ENCODE data around the gene AGTPBP1. TPM values are rescaled to one million over a fixed set of nuclear protein-coding genes. Genes with fewer than 3 reads are reported as not detected.
"Not testable (repeated sequence)": the region's sequence is repeated elsewhere in the genome, so short reads cannot be mapped to it uniquely, and the experiment has no call there.

AGTPBP1 gene, protein sequence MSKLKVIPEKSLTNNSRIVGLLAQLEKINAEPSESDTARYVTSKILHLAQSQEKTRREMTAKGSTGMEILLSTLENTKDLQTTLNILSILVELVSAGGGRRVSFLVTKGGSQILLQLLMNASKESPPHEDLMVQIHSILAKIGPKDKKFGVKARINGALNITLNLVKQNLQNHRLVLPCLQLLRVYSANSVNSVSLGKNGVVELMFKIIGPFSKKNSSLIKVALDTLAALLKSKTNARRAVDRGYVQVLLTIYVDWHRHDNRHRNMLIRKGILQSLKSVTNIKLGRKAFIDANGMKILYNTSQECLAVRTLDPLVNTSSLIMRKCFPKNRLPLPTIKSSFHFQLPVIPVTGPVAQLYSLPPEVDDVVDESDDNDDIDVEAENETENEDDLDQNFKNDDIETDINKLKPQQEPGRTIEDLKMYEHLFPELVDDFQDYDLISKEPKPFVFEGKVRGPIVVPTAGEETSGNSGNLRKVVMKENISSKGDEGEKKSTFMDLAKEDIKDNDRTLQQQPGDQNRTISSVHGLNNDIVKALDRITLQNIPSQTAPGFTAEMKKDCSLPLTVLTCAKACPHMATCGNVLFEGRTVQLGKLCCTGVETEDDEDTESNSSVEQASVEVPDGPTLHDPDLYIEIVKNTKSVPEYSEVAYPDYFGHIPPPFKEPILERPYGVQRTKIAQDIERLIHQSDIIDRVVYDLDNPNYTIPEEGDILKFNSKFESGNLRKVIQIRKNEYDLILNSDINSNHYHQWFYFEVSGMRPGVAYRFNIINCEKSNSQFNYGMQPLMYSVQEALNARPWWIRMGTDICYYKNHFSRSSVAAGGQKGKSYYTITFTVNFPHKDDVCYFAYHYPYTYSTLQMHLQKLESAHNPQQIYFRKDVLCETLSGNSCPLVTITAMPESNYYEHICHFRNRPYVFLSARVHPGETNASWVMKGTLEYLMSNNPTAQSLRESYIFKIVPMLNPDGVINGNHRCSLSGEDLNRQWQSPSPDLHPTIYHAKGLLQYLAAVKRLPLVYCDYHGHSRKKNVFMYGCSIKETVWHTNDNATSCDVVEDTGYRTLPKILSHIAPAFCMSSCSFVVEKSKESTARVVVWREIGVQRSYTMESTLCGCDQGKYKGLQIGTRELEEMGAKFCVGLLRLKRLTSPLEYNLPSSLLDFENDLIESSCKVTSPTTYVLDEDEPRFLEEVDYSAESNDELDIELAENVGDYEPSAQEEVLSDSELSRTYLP
- 10 to 100 TPM; 24.0 to 29.9 (median 25.8) TPM for polyA plus RNA-seq (ENCODE audit: insufficient read length in 3 of 3)
- long read RNA-seq, donor 1, full-length matches to known transcripts: 1 of 1 reads
- long read RNA-seq, donor 1, partial matches to known transcripts: 0 of 1 reads
- long read RNA-seq, donor 1, other reads (novel, unspliced or antisense): 0 of 1 reads
- long read RNA-seq, donor 2, full-length matches to known transcripts: 1 of 1 reads
- long read RNA-seq, donor 2, partial matches to known transcripts: 0 of 1 reads
- long read RNA-seq, donor 2, other reads (novel, unspliced or antisense): 0 of 1 reads
- long read RNA-seq, donor 3, full-length matches to known transcripts: 1 of 6 reads
- long read RNA-seq, donor 3, partial matches to known transcripts: 5 of 6 reads
- long read RNA-seq, donor 3, other reads (novel, unspliced or antisense): 0 of 6 reads
- long read RNA-seq, donor 4: 0 reads
- long read RNA-seq, donor 5: 0 reads
- long read RNA-seq, donor 6: 0 reads
- long read RNA-seq, donor 7: 0 reads
- long read RNA-seq, donor 8, partial matches to known transcripts: 15 of 15 reads
- long read RNA-seq, donor 8, other reads (novel, unspliced or antisense): 0 of 15 reads
- long read RNA-seq, donor 9: 0 reads
- long read RNA-seq, donor 10: 0 reads
- long read RNA-seq, donor 11: 0 reads
- long read RNA-seq, donor 12: 0 reads
- long read RNA-seq, donor 13: 0 reads
- long read RNA-seq, donor 14, full-length matches to known transcripts: 2 of 2 reads
- long read RNA-seq, donor 14, partial matches to known transcripts: 0 of 2 reads
- long read RNA-seq, donor 14, other reads (novel, unspliced or antisense): 0 of 2 reads
- long read RNA-seq, donor 15: 0 reads
- long read RNA-seq, donor 16, full-length matches to known transcripts: 2 of 15 reads
- long read RNA-seq, donor 16, partial matches to known transcripts: 13 of 15 reads
- long read RNA-seq, donor 16, other reads (novel, unspliced or antisense): 0 of 15 reads

DNA sequence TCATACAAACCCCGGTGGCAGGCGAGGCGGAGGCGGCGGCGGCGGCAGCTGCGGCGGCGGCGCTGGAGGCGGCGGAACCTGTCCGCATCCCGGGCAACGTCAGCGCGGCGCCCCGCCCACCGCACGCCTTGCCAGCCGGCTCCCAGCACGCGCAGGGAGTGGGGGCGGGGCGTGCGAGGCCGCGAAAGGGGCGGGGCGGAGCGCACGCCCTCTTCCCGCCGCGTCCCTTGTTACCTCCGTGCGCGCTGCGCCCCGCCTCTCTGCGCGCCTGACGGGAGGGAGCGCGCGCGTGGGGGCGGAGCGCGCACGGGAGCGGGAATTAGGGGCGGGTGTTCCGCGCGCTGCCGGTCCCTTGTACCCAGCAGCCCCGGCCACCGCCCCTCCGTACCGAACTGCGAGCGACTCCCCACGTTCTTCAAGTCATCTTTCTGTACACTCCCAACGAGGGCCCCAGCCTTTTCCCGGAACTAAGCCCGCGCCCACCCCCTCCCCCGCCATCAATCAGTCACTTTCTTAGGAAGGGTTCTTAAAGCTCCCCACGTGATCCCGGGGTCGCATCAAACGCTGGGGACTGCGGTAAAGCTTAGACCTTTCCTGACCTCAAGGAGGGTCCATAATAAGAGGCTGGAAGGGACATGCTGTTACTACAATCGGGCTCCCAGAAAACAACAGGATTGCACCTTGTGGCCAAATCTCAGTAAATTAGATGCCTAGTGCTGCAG is at the start of gene AGTPBP1:
Gene AGTPBP1 (minus strand): TSS at position 80 of the 722 bp plus-strand sequence. CDS start 29,421 bp downstream, outside the sequence.
- peak; percentile 75 to 96 (median 93) for DNase-seq (ENCODE audit: extremely low read depth in 1 of 11, low read depth in 9 of 11, low spot score in 4 of 11)

GRCh38 chr9:85786116-85786515 is 44.4 kb upstream of the AGTPBP1 start:
- DNase-seq (ENCODE audit: extremely low read depth in 1 of 11, low read depth in 9 of 11, low spot score in 4 of 11): not testable (repeated sequence)

- not testable (repeated sequence) for DNase-seq (ENCODE audit: extremely low read depth in 1 of 11, low read depth in 9 of 11, low spot score in 4 of 11)
Measured at GRCh38 chr9:85773844-85774243, 32.1 kb upstream of the AGTPBP1 start.

DNA sequence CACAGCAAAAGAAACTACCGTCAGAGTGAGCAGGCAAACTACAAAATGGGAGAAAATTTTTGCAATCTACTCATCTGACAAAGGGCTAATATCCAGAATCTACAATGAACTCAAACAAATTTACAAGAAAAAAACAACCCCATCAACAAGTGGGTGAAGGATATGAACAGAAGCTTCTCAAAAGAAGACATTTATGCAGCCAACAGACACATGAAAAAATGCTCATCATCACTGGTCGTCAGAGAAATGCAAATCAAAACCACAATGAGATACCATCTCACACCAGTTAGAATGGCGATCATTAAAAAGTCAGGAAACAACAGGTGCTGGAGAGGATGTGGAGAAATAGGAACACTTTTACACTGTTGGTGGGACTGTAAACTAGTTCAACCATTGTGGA is 20.0 kb upstream of the AGTPBP1 start:
- DNase-seq (ENCODE audit: extremely low read depth in 1 of 11, low read depth in 9 of 11, low spot score in 4 of 11): not testable (repeated sequence)

DNA sequence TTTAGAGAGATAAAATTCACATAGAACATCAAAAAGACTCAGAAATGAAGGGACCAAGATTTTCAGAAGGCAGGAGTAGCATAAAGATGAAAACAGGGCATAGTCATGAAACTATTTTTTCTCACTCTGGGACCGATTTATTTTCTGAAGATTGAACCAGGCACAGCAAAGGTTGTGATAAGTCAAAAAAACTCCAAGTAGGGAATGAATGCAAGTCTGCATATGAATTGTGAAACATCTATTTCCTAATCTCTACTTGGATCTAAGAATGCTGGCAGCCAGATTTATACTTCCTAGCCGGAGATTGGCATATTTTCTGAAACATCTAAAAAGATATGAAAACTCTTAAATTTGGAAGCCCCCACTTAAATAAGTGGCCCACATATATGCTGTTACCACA is 16.0 kb upstream of the AGTPBP1 start:
- DNase-seq (ENCODE audit: extremely low read depth in 1 of 11, low read depth in 9 of 11, low spot score in 4 of 11): not testable (repeated sequence)

GRCh38 chr9:85756216-85756615 is 14.5 kb upstream of the AGTPBP1 start:
- DNase-seq (ENCODE audit: extremely low read depth in 1 of 11, low read depth in 9 of 11, low spot score in 4 of 11): not testable (repeated sequence)

GRCh38 chr9:85746309-85746708 is 4.6 kb upstream of the AGTPBP1 start:
- DNase-seq (ENCODE audit: extremely low read depth in 1 of 11, low read depth in 9 of 11, low spot score in 4 of 11): no peak

DNA sequence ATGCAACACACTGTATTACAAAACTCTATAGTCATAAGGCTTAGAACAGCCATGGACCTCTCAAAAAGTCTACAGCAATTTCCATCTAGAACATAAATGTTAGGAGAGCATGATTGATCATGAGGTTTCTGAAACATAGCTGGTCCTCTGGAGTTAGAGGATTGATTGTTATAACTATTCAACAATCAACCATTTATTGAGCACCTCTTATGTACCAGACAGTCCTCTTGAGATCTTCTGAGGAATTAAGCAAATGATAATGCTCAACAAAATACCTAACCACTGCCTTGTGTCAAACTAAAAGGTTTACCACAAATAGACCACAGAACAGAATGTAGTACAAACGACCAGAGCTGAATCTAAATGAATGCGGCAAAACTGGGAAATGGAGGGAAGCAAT is 3.4 kb upstream of the AGTPBP1 start:
- DNase-seq (ENCODE audit: extremely low read depth in 1 of 11, low read depth in 9 of 11, low spot score in 4 of 11): no peak

- no peak for DNase-seq (ENCODE audit: extremely low read depth in 1 of 11, low read depth in 9 of 11, low spot score in 4 of 11)
Measured at GRCh38 chr9:85744480-85744879, 2.7 kb upstream of the AGTPBP1 start.

DNA sequence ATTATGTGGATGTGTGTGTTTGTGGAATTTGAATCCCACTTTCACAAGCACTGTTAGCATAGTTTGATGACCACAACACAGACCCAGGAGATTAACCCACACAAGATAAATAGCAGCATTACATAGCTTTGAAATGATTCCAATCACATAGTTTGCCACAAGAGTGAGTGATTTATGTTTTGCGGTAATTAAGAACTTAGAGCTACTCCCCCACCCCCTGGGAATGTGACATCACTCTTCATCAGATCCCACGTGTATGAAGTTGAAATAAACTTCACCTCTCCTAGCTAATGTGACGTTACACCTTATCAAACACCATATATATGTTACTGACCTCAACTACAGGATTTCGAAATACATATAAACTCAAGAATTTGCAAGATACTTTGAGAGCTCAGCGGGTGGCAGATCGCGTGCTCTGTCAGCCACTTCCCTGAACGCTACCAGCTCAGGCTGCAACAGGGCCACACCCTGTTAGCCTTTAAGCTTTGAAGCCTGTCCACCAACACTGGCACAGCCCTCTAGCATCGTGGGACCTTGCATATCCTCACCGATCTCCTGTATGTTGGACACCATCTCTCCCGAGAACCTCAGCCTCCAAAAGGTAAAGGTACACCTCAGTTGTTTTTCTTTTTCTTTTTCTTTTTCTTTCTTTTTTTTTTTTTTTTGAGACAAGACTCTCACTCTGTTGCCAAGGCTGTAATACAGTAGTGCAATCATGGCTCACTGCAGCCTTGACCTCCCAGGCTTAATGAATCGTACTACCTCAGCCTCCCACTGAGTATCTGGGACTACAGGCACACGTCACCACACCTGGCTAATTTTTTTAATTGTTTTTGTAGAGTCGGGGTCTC is 1.7 kb upstream of the AGTPBP1 start:
- DNase-seq (ENCODE audit: extremely low read depth in 1 of 11, low read depth in 9 of 11, low spot score in 4 of 11): peak in 7 of 11 donors; percentile 4 to 51 (median 26)

- peak in 1 of 11 donors; percentile 1 for DNase-seq (ENCODE audit: extremely low read depth in 1 of 11, low read depth in 9 of 11, low spot score in 4 of 11)
Measured at GRCh38 chr9:85742597-85742936, 813 bp upstream of the AGTPBP1 start.

GRCh38 chr9:85741095-85741874 is 469 bp downstream of the AGTPBP1 start:
- DNase-seq (ENCODE audit: extremely low read depth in 1 of 11, low read depth in 9 of 11, low spot score in 4 of 11): peak in 10 of 11 donors; percentile 26 to 64 (median 48)

DNA sequence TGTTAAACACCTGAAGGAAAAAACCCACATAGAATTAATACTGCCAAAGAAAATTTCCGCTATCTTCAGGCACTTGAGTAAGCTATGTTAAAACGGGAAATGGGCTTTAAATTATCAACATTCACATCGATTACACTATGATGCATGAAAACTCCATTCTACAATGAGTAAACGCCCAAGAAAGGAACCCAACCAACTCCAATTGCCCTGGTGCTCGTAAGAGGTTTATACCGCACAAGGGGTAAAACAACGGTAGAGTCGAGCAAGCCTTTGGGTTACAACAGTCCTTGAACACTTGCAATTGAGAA is 1.0 kb downstream of the AGTPBP1 start:
- peak in 3 of 11 donors; percentile 0 to 26 (median 8) for DNase-seq (ENCODE audit: extremely low read depth in 1 of 11, low read depth in 9 of 11, low spot score in 4 of 11)

- DNase-seq (ENCODE audit: extremely low read depth in 1 of 11, low read depth in 9 of 11, low spot score in 4 of 11): no peak
Measured at GRCh38 chr9:85738509-85738908, 3.2 kb downstream of the AGTPBP1 start.

DNA sequence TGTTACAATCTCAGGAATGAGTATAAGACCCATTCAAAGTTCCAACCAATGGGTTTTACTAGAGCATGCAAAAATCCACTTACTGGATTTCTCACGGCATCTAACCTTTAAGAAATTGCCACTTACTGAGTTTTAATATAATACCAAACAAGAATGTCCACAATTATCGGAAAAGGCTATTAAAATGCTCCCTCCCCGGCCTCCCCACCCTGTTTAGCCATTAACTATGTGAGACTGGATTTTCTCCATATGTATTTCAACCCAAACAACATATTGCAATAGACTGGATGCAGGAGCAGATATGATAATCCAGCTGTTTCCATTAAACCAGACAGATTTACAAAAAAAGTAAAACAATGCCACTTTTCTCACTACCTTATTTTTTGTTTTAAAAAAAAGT is 4.1 kb downstream of the AGTPBP1 start:
- DNase-seq (ENCODE audit: extremely low read depth in 1 of 11, low read depth in 9 of 11, low spot score in 4 of 11): no peak
